ENCODE measurements around the gene GINS3. TPM values are rescaled to one million over a fixed set of nuclear protein-coding genes. Genes with fewer than 3 reads are reported as not detected.
"Not testable (repeated sequence)": the region's sequence is repeated elsewhere in the genome, so short reads cannot be mapped to it uniquely, and the experiment has no call there.

The GINS3 gene
- total RNA-seq, 2 donors from 2014 or later: 14.7 to 25.3 TPM

- Mint-ChIP-seq H3K4me1 (no peaks in the 10 kb centered on the region), H3K27me3 (peaks cover 22% of the 10 kb centered on the region), H3K27ac (no peak overlapping the region), H3K9me3 (no peaks in the 10 kb centered on the region), H3K36me3 (ENCODE audit: low read depth) (no peaks in the 10 kb centered on the region), H3K4me3 (no peak overlapping the region)
- ATAC-seq (replicated peaks): no peak
Measured at GRCh38 chr16:58375386-58375785, 16.9 kb upstream of the GINS3 start.

GRCh38 chr16:58377932-58378331 is 14.3 kb upstream of the GINS3 start:
- no peak overlapping the region for H3K4me3 Mint-ChIP-seq
- peaks cover 28% of the 10 kb centered on the region for H3K27me3 Mint-ChIP-seq
- no peaks in the 10 kb centered on the region for H3K36me3 Mint-ChIP-seq (ENCODE audit: low read depth)
- H3K4me1 Mint-ChIP-seq: no peaks in the 10 kb centered on the region
- no peak for ATAC-seq (replicated peaks)
- H3K27ac Mint-ChIP-seq: no peak overlapping the region
- H3K9me3 Mint-ChIP-seq: no peaks in the 10 kb centered on the region

GRCh38 chr16:58378401-58378800 is 13.9 kb upstream of the GINS3 start:
- H3K4me1 Mint-ChIP-seq: no peaks in the 10 kb centered on the region
- no peaks in the 10 kb centered on the region for H3K36me3 Mint-ChIP-seq (ENCODE audit: low read depth)
- no peak overlapping the region for H3K4me3 Mint-ChIP-seq
- no peaks in the 10 kb centered on the region for H3K9me3 Mint-ChIP-seq
- H3K27me3 Mint-ChIP-seq: peaks cover 25% of the 10 kb centered on the region
- H3K27ac Mint-ChIP-seq: no peak overlapping the region
- ATAC-seq (replicated peaks): no peak

- Mint-ChIP-seq H3K27me3 (peaks cover 31% of the 10 kb centered on the region), H3K9me3 (no peaks in the 10 kb centered on the region), H3K4me1 (no peaks in the 10 kb centered on the region), H3K27ac (no peak overlapping the region), H3K4me3 (no peak overlapping the region), H3K36me3 (ENCODE audit: low read depth) (no peaks in the 10 kb centered on the region)
- ATAC-seq (replicated peaks): no peak
Measured at GRCh38 chr16:58379736-58380135, 12.5 kb upstream of the GINS3 start.

- no peak for ATAC-seq (replicated peaks)
- H3K36me3 Mint-ChIP-seq (ENCODE audit: low read depth): no peaks in the 10 kb centered on the region
- no peaks in the 10 kb centered on the region for H3K9me3 Mint-ChIP-seq
- no peak overlapping the region for H3K27ac Mint-ChIP-seq
- H3K4me3 Mint-ChIP-seq: no peak overlapping the region
- H3K27me3 Mint-ChIP-seq: peaks cover 31% of the 10 kb centered on the region
- H3K4me1 Mint-ChIP-seq: no peaks in the 10 kb centered on the region
Measured at GRCh38 chr16:58381661-58382060, 10.6 kb upstream of the GINS3 start.

- Mint-ChIP-seq H3K27me3 (peaks cover 25% of the 10 kb centered on the region), H3K9me3 (no peaks in the 10 kb centered on the region), H3K36me3 (ENCODE audit: low read depth) (no peaks in the 10 kb centered on the region), H3K4me3 (no peak overlapping the region), H3K27ac (no peak overlapping the region), H3K4me1 (no peaks in the 10 kb centered on the region)
- no peak for ATAC-seq (replicated peaks)
Measured at GRCh38 chr16:58384437-58385055, 7.7 kb upstream of the GINS3 start.

GRCh38 chr16:58385218-58385773 is 7.0 kb upstream of the GINS3 start:
- Mint-ChIP-seq H3K4me1 (no peaks in the 10 kb centered on the region), H3K27ac (no peak overlapping the region), H3K36me3 (ENCODE audit: low read depth) (no peaks in the 10 kb centered on the region), H3K9me3 (no peaks in the 10 kb centered on the region), H3K27me3 (peaks cover 19% of the 10 kb centered on the region), H3K4me3 (no peak overlapping the region)
- ATAC-seq (replicated peaks): no peak

GRCh38 chr16:58389724-58390123 is 2.5 kb upstream of the GINS3 start:
- no peak for ATAC-seq (replicated peaks)
- Mint-ChIP-seq H3K27ac (no peak overlapping the region), H3K9me3 (no peaks in the 10 kb centered on the region), H3K4me3 (no peak overlapping the region), H3K27me3 (no peaks in the 10 kb centered on the region), H3K36me3 (ENCODE audit: low read depth) (peaks cover 10% of the 10 kb centered on the region), H3K4me1 (peaks cover 6% of the 10 kb centered on the region)

- Mint-ChIP-seq H3K9me3 (no peaks in the 10 kb centered on the region), H3K27ac (peak overlapping the region; percentile 91), H3K4me3 (peak overlapping the region; percentile 100), H3K36me3 (ENCODE audit: low read depth) (peaks cover 16% of the 10 kb centered on the region), H3K27me3 (no peaks in the 10 kb centered on the region), H3K4me1 (peaks cover 6% of the 10 kb centered on the region)
- peak; percentile 3 for ATAC-seq (replicated peaks)
Measured at GRCh38 chr16:58393138-58393504, 850 bp downstream of the GINS3 start.

- not testable (repeated sequence) for ATAC-seq (replicated peaks); H3K27me3 Mint-ChIP-seq; H3K27ac Mint-ChIP-seq; H3K4me1 Mint-ChIP-seq; H3K9me3 Mint-ChIP-seq; H3K4me3 Mint-ChIP-seq
- peaks cover 24% of the 10 kb centered on the region for H3K36me3 Mint-ChIP-seq (ENCODE audit: low read depth)
Measured at GRCh38 chr16:58396897-58397296, 4.6 kb downstream of the GINS3 start.

GRCh38 chr16:58399718-58400633 is 7.7 kb downstream of the GINS3 start:
- Mint-ChIP-seq H3K4me1 (no peaks in the 10 kb centered on the region), H3K27me3 (no peaks in the 10 kb centered on the region), H3K4me3 (no peak overlapping the region), H3K9me3 (no peaks in the 10 kb centered on the region), H3K36me3 (ENCODE audit: low read depth) (peaks cover 33% of the 10 kb centered on the region), H3K27ac (no peak overlapping the region)
- peak; percentile 80 for ATAC-seq (replicated peaks)

- H3K9me3 Mint-ChIP-seq; H3K27ac Mint-ChIP-seq; ATAC-seq (replicated peaks); H3K27me3 Mint-ChIP-seq; H3K4me1 Mint-ChIP-seq; H3K4me3 Mint-ChIP-seq: not testable (repeated sequence)
- peaks cover 31% of the 10 kb centered on the region for H3K36me3 Mint-ChIP-seq (ENCODE audit: low read depth)
Measured at GRCh38 chr16:58401305-58401704, 9.0 kb downstream of the GINS3 start.

GRCh38 chr16:58402796-58403195 is 10.5 kb downstream of the GINS3 start:
- Mint-ChIP-seq H3K36me3 (ENCODE audit: low read depth) (peaks cover 31% of the 10 kb centered on the region), H3K27ac (no peak overlapping the region), H3K4me1 (no peaks in the 10 kb centered on the region), H3K4me3 (no peak overlapping the region), H3K9me3 (no peaks in the 10 kb centered on the region), H3K27me3 (no peaks in the 10 kb centered on the region)
- ATAC-seq (replicated peaks): no peak

GRCh38 chr16:58409316-58409973 is 17.2 kb downstream of the GINS3 start:
- Mint-ChIP-seq H3K27ac (no peak overlapping the region), H3K4me3 (no peak overlapping the region), H3K36me3 (ENCODE audit: low read depth) (peaks cover 7% of the 10 kb centered on the region), H3K9me3 (no peaks in the 10 kb centered on the region), H3K27me3 (no peaks in the 10 kb centered on the region), H3K4me1 (no peaks in the 10 kb centered on the region)
- ATAC-seq (replicated peaks): no peak
